HG02642 (cell line): ENCODE measurements around the gene ETV5.

Experiments
- ATAC-seq: cut with Tn5 transposase; IDR thresholded peaks from one replicate; pipeline ENCODE4 v1.9.1; 2021; ENCODE audit warnings: mild to moderate bottlenecking; ENCODE audit not compliant: unreplicated experiment, poor library complexity

ETV5 gene

GRCh38 chr3:186124592-186124991, 15.7 kb upstream of the ETV5 start:
- ATAC-seq, result no peak

GRCh38 chr3:186123012-186123411, 14.1 kb upstream of the ETV5 start:
- no peak for ATAC-seq

- ATAC-seq, result no peak
Observed at GRCh38 chr3:186121968-186122367, 13.1 kb upstream of the ETV5 start.

- ATAC-seq, result no peak
Observed at GRCh38 chr3:186121278-186121677, 12.4 kb upstream of the ETV5 start.

GRCh38 chr3:186119499-186119898, 10.6 kb upstream of the ETV5 start:
- ATAC-seq, result no peak

- ATAC-seq, result no peak
Observed at GRCh38 chr3:186118692-186119091, 9.8 kb upstream of the ETV5 start.

- no peak for ATAC-seq
Observed at GRCh38 chr3:186117521-186118134, 8.7 kb upstream of the ETV5 start.

- no peak for ATAC-seq
Observed at GRCh38 chr3:186115239-186115996, 6.5 kb upstream of the ETV5 start.

- no peak for ATAC-seq
Observed at GRCh38 chr3:186110975-186111974, 2.4 kb upstream of the ETV5 start.

- ATAC-seq, result no peak
Observed at GRCh38 chr3:186109897-186110803, 1.3 kb upstream of the ETV5 start.

- ATAC-seq, result no peak
Observed at GRCh38 chr3:186108106-186108940, 566 bp downstream of the ETV5 start.

GRCh38 chr3:186107215-186108105, 1.4 kb downstream of the ETV5 start:
- ATAC-seq, result peak; percentile 24

- no peak for ATAC-seq
Observed at GRCh38 chr3:186105543-186105942, 3.3 kb downstream of the ETV5 start.

GRCh38 chr3:186102687-186103086, 6.2 kb downstream of the ETV5 start:
- ATAC-seq, result no peak

GRCh38 chr3:186100398-186100797, 8.5 kb downstream of the ETV5 start:
- ATAC-seq, result no peak

GRCh38 chr3:186099178-186099577, 9.7 kb downstream of the ETV5 start:
- no peak for ATAC-seq

- ATAC-seq, result no peak
Observed at GRCh38 chr3:186098740-186099139, 10.1 kb downstream of the ETV5 start.
